ENCODE measurements around the gene ZNF668.

Gene ZNF668

DNA sequence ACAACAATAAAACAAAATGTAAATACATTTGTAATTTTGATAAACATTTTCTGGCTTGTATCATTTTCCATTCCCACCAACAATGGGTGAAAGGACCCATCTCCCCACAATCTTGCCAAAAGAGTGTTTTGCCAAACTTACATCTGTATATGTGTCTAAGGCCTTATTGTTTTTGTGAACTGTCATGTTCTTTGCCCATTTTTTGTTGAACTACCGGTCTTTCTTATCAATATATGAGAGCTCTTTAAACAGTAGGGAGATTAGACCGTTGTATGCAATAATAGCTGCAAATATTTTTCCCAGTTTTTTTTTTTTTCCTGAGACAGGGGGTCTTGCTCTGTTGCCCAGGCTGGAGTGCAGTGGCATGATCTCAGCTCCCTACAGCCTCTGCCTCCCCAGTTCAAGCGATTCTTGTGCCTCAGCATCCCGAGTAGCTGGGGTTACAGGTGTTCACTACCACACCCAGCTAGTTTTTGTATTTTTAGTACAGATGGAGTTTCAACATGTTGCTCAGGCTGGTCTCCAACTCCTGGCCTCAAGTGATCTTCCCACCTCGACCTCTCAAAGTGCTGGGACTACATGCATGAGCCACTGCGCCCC lies 50.3 kb downstream of the ZNF668 start:
- TF ChIP-seq EGR1 (IDR thresholded peaks at IDR 0.05) (no peak), RAD21 (IDR thresholded peaks at IDR 0.05; ENCODE audit: low read depth) (no peak), FOXM1 (IDR thresholded peaks at IDR 0.05; ENCODE audit: borderline replicate concordance, low read depth) (no peak), CREB1 (IDR thresholded peaks at IDR 0.05; ENCODE audit: low read depth) (no peak), TCF12 (IDR thresholded peaks at IDR 0.05; ENCODE audit: low read depth) (no peak), YY1 (IDR thresholded peaks at IDR 0.05; ENCODE audit: low read depth) (no peak), NFIC (IDR thresholded peaks at IDR 0.05) (no peak)

DNA sequence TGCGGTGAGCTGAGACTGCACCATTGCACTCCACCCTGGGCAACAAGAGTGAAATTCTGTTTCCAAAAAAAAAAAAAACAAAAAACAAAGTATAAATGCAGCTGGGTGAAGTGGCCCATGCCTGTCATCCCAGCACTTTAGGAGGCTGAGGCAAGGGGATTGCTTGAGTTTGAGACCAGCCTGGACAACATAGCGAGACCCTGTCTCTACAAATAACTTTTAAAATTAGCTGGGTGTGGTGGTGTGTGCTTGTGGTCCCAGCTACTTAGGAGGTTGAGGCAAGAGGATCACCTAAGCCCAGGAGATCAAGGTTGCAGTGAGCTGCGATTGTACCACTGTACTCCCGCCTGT lies 50.8 kb downstream of the ZNF668 start:
- TF ChIP-seq CEBPB (IDR thresholded peaks at IDR 0.05) (no peak), TCF12 (IDR thresholded peaks at IDR 0.05; ENCODE audit: low read depth) (no peak), RAD21 (IDR thresholded peaks at IDR 0.05; ENCODE audit: low read depth) (no peak), YY1 (IDR thresholded peaks at IDR 0.05; ENCODE audit: low read depth) (no peak), TEAD4 (IDR thresholded peaks at IDR 0.05) (no peak), EGR1 (IDR thresholded peaks at IDR 0.05) (no peak), ZBTB7A (IDR thresholded peaks at IDR 0.05; ENCODE audit: low read depth) (no peak), FOXM1 (IDR thresholded peaks at IDR 0.05; ENCODE audit: borderline replicate concordance, low read depth) (no peak), TAF1 (IDR thresholded peaks at IDR 0.05; ENCODE audit: low read depth) (no peak), EP300 (IDR thresholded peaks at IDR 0.05; ENCODE audit: borderline replicate concordance) (no peak), NFIC (IDR thresholded peaks at IDR 0.05) (no peak), CREB1 (IDR thresholded peaks at IDR 0.05; ENCODE audit: low read depth) (no peak)
- TF ChIP-seq, protein P1, sequence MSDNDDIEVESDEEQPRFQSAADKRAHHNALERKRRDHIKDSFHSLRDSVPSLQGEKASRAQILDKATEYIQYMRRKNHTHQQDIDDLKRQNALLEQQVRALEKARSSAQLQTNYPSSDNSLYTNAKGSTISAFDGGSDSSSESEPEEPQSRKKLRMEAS (IDR thresholded peaks at IDR 0.05): no peak
- TF ChIP-seq, protein P2, sequence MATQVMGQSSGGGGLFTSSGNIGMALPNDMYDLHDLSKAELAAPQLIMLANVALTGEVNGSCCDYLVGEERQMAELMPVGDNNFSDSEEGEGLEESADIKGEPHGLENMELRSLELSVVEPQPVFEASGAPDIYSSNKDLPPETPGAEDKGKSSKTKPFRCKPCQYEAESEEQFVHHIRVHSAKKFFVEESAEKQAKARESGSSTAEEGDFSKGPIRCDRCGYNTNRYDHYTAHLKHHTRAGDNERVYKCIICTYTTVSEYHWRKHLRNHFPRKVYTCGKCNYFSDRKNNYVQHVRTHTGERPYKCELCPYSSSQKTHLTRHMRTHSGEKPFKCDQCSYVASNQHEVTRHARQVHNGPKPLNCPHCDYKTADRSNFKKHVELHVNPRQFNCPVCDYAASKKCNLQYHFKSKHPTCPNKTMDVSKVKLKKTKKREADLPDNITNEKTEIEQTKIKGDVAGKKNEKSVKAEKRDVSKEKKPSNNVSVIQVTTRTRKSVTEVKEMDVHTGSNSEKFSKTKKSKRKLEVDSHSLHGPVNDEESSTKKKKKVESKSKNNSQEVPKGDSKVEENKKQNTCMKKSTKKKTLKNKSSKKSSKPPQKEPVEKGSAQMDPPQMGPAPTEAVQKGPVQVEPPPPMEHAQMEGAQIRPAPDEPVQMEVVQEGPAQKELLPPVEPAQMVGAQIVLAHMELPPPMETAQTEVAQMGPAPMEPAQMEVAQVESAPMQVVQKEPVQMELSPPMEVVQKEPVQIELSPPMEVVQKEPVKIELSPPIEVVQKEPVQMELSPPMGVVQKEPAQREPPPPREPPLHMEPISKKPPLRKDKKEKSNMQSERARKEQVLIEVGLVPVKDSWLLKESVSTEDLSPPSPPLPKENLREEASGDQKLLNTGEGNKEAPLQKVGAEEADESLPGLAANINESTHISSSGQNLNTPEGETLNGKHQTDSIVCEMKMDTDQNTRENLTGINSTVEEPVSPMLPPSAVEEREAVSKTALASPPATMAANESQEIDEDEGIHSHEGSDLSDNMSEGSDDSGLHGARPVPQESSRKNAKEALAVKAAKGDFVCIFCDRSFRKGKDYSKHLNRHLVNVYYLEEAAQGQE (IDR thresholded peaks at IDR 0.05; ENCODE audit: low read depth): no peak
- TF ChIP-seq, protein P3, sequence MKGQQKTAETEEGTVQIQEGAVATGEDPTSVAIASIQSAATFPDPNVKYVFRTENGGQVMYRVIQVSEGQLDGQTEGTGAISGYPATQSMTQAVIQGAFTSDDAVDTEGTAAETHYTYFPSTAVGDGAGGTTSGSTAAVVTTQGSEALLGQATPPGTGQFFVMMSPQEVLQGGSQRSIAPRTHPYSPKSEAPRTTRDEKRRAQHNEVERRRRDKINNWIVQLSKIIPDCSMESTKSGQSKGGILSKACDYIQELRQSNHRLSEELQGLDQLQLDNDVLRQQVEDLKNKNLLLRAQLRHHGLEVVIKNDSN (IDR thresholded peaks at IDR 0.05): no peak

DNA sequence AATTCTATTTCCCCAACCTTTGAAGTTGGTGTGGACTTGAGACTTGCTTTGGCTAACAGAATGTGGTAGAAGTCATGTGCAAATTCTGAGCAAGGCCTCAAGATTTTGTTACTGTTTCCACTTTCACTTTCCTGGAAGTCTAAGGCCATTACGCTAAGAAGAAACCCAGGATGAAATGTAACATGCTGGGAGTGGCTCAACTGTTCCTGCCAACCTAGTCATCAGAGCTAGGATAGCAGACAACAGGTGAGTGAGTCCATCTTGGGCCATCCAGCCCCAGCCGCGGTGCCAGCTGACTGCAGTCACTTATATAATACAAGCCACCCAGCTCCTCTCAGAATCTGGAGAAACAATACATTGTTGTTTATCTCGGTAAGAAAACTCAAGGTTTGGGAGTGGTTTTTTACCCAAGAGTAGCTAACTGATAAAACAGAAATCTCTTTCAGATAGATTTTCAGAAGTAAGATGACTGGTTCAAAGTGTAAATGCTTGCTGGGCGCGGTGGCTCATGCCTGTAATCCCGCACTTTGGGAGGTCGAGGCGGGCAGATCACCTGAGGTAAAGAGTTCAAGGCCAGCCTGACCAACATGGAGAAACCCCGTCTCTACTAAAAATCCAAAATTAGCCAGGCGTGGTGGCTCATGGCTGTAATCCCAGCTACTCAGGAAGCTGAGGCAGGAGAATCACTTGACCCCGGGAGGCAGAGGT lies 51.3 kb downstream of the ZNF668 start:
- TF ChIP-seq EGR1 (IDR thresholded peaks at IDR 0.05): no peak
- TF ChIP-seq TAF1 (IDR thresholded peaks at IDR 0.05; ENCODE audit: low read depth): no peak
- no peak for TF ChIP-seq FOXM1 (IDR thresholded peaks at IDR 0.05; ENCODE audit: borderline replicate concordance, low read depth)
- TF ChIP-seq EP300 (IDR thresholded peaks at IDR 0.05; ENCODE audit: borderline replicate concordance): no peak
- TF ChIP-seq ZBTB7A (IDR thresholded peaks at IDR 0.05; ENCODE audit: low read depth): no peak
- TF ChIP-seq NFIC (IDR thresholded peaks at IDR 0.05): no peak

DNA sequence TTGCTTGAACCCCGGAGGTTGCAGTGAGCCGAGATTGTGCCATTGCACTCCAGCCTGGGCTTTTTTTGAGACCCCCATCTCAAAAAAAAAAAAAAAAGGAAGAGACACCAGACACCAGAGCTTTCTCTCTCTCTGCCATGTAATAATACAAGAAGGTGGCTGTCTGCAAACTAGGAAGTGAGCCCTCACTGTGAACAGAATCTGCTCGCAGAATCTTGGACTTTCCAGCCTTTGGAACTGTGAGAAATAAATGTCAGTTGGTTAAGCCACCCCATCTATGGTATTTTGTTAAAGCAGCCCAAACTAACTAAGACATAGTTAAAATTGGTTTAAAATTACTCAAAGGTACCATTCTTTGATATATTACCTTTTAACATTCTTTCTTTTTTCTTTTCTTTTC lies 53.5 kb downstream of the ZNF668 start:
- TF ChIP-seq EGR1 (IDR thresholded peaks at IDR 0.05) (no peak), NFIC (IDR thresholded peaks at IDR 0.05) (no peak), ZBTB7A (IDR thresholded peaks at IDR 0.05; ENCODE audit: low read depth) (no peak), CEBPB (IDR thresholded peaks at IDR 0.05) (no peak), YY1 (IDR thresholded peaks at IDR 0.05; ENCODE audit: low read depth) (no peak), TCF12 (IDR thresholded peaks at IDR 0.05; ENCODE audit: low read depth) (no peak), RAD21 (IDR thresholded peaks at IDR 0.05; ENCODE audit: low read depth) (no peak), CREB1 (IDR thresholded peaks at IDR 0.05; ENCODE audit: low read depth) (no peak), EP300 (IDR thresholded peaks at IDR 0.05; ENCODE audit: borderline replicate concordance) (no peak), TAF1 (IDR thresholded peaks at IDR 0.05; ENCODE audit: low read depth) (no peak), FOXM1 (IDR thresholded peaks at IDR 0.05; ENCODE audit: borderline replicate concordance, low read depth) (no peak), TEAD4 (IDR thresholded peaks at IDR 0.05) (no peak)
- TF ChIP-seq, protein P2 (IDR thresholded peaks at IDR 0.05; ENCODE audit: low read depth): no peak
- TF ChIP-seq, protein P3 (IDR thresholded peaks at IDR 0.05): no peak
- TF ChIP-seq, protein P1 (IDR thresholded peaks at IDR 0.05): no peak

DNA sequence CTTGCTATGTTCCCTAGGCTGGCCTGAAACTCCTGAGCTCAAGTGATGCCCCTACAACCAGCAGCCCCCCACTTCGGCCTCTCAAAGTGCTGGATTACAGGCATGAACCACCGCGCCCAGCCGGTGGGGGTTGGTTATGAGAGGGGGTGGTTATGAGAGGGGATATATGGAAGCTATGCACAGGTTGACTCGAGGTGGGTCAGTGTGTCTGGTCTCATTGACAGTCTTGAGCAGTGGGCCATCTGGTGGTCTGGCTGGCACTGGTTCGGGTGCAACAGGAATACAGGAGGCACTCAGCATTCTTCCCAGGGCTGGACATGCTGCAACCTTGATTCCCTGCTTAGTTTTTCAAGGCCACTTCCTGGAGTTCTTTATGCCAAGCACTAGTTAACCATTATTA lies 58.0 kb downstream of the ZNF668 start:
- TF ChIP-seq TCF12 (IDR thresholded peaks at IDR 0.05; ENCODE audit: low read depth) (no peak), TAF1 (IDR thresholded peaks at IDR 0.05; ENCODE audit: low read depth) (no peak), RAD21 (IDR thresholded peaks at IDR 0.05; ENCODE audit: low read depth) (no peak), YY1 (IDR thresholded peaks at IDR 0.05; ENCODE audit: low read depth) (no peak), CEBPB (IDR thresholded peaks at IDR 0.05) (no peak)

Measured in Ishikawa (cell line).